ENCODE results near the gene VANGL2.

VANGL2 gene

DNA sequence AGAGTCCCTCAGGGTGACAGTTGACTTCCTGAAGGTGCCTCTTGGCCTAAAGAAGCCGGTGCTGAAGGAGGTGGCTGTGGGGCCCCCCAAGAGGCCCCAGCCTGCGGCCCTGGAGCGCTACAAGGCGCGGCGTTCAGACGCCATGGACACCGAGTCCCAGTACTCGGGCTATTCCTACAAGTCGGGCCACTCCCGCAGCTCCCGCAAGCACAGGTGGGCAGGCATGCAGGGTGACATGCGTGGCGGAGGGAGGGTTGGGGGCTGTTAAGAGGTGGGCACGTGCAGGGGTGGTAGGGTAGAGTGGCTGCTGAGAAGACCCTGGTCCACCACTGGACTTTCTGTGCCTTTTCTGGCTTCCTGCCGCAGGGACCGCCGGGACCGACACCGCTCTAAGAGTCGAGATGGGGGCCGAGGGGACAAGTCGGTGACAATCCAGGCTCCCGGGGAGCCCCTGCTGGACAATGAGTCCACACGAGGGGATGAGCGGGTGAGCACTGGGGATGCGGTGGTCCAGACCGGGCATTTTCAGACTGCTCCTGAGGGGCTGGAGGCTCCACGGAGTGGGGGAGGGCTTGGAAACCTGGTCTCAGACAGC is 15.4 kb downstream of the VANGL2 start:
- Mint-ChIP-seq H3K36me3 (ENCODE audit: insufficient read depth) (peaks cover 2% of the 10 kb centered on the region), H3K27ac (no peak overlapping the region), H3K9me3 (no peaks in the 10 kb centered on the region), H3K27me3 (peaks cover 13 to 17% of the 10 kb centered on the region in 2 donors), H3K4me3 (no peak overlapping the region), H3K4me1 (ENCODE audit: low read depth in 2 of 2) (peaks cover 0 to under 1% of the 10 kb centered on the region in 2 donors)
- DNase-seq (no peak), ATAC-seq (replicated peaks) (no peak)

DNA sequence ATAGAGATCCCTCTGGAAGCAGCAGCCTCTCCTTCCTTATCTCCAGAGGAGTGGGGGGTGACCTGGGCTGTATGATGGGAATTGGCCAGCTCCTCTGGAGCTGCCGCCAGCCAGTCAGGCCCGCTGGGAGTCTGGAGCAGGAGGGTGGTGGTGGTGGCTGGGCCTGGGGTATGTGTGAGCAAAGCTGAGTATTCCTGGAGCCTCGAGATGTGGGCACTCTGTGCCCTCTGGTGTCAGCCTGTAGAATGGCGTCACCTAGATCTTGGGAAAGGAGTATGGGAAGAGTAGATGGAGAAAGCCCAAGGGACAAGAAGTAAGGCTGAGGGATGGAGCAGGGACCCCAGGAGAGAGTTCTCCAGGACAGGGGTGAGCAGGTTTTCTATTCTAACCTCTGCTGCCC is 16.0 kb downstream of the VANGL2 start:
- no peak overlapping the region for H3K4me3 Mint-ChIP-seq
- no peak for DNase-seq
- peaks cover 13 to 17% of the 10 kb centered on the region in 2 donors for H3K27me3 Mint-ChIP-seq
- peaks cover 2% of the 10 kb centered on the region for H3K36me3 Mint-ChIP-seq (ENCODE audit: insufficient read depth)
- no peaks in the 10 kb centered on the region for H3K9me3 Mint-ChIP-seq
- no peak for ATAC-seq (replicated peaks)
- H3K27ac Mint-ChIP-seq = no peak overlapping the region
- peaks cover 0 to 2% of the 10 kb centered on the region in 2 donors for H3K4me1 Mint-ChIP-seq (ENCODE audit: low read depth in 2 of 2)

DNA sequence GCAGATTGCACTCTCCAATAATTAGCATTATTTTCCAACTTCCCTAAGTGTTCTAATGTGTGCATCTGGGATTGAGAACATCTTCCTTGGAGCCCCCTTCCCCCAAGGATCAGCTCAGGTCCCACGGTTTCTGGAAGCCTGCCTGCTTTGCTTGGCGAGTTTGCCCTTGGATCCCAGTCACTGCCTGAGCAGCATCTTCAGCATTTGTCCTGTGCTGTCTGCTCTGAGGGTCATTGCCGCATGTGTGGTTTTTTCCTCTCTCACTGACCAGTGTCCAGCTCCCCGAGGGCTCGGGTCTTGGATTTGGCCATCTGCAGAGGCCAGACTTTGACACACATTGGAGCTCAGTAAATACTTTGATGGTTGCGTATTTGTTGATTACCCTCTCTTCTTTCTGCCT is 18.1 kb downstream of the VANGL2 start:
- Mint-ChIP-seq H3K9me3 (no peaks in the 10 kb centered on the region), H3K36me3 (ENCODE audit: insufficient read depth) (peaks cover 2% of the 10 kb centered on the region), H3K27ac (no peak overlapping the region), H3K4me1 (ENCODE audit: low read depth in 2 of 2) (peaks cover 0 to 2% of the 10 kb centered on the region in 2 donors), H3K4me3 (no peak overlapping the region), H3K27me3 (peaks cover 13 to 17% of the 10 kb centered on the region in 2 donors)
- no peak for DNase-seq
- ATAC-seq (replicated peaks) = no peak

DNA sequence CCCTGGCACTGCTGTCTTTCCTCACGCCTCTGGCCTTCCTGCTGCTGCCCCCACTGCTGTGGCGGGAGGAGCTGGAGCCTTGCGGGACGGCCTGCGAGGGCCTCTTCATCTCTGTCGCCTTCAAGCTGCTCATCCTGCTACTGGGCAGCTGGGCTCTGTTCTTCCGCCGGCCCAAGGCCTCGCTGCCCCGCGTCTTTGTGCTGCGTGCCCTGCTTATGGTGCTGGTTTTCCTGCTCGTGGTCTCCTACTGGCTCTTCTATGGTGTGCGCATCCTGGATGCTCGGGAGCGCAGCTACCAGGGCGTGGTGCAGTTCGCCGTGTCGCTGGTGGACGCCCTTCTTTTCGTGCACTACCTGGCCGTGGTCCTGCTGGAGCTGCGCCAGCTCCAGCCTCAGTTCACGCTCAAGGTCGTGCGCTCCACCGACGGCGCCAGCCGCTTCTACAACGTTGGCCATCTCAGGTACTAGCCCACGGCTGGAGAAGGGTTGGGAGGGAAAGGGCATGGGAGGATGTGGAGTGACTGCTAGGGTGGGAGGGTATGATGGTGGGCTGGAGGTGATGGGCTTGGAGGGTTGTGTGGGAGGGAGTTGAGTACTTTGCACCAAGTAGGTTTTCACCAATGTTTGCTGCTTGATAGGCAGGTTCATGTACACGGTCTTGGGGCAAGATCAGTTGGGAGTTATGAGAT is 18.9 kb downstream of the VANGL2 start:
- H3K27me3 Mint-ChIP-seq = peaks cover 13 to 17% of the 10 kb centered on the region in 2 donors
- no peak for ATAC-seq (replicated peaks)
- H3K36me3 Mint-ChIP-seq (ENCODE audit: insufficient read depth) = peaks cover 2% of the 10 kb centered on the region
- H3K4me3 Mint-ChIP-seq = no peak overlapping the region
- peak overlapping the region in 1 of 2 donors; percentile 24 for H3K27ac Mint-ChIP-seq
- H3K4me1 Mint-ChIP-seq (ENCODE audit: low read depth in 2 of 2) = peaks cover 0 to 2% of the 10 kb centered on the region in 2 donors
- H3K9me3 Mint-ChIP-seq = no peaks in the 10 kb centered on the region
- no peak for DNase-seq

DNA sequence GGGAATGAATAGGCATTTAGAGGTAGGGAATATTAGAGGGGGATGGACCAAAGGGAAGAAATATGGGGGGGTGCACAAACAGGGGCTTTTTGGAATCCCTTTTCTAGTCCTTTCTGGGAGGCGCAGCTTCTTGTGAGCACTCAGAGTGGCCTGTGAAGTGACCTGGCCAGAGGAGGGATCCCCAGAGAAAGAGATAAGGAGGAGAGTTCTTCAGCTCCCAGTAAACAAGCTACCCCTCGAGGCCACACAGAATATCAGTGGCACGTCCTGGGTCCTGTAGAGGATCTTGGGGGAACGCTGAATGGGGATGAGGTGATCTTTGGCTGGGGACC is 19.4 kb downstream of the VANGL2 start:
- Mint-ChIP-seq H3K9me3 (no peaks in the 10 kb centered on the region), H3K36me3 (ENCODE audit: insufficient read depth) (peaks cover 2% of the 10 kb centered on the region), H3K4me1 (ENCODE audit: low read depth in 2 of 2) (peaks cover 0 to 2% of the 10 kb centered on the region in 2 donors), H3K27ac (peak overlapping the region in 1 of 2 donors; percentile 24), H3K27me3 (peaks cover 13 to 17% of the 10 kb centered on the region in 2 donors), H3K4me3 (no peak overlapping the region)
- no peak for DNase-seq
- no peak for ATAC-seq (replicated peaks)

DNA sequence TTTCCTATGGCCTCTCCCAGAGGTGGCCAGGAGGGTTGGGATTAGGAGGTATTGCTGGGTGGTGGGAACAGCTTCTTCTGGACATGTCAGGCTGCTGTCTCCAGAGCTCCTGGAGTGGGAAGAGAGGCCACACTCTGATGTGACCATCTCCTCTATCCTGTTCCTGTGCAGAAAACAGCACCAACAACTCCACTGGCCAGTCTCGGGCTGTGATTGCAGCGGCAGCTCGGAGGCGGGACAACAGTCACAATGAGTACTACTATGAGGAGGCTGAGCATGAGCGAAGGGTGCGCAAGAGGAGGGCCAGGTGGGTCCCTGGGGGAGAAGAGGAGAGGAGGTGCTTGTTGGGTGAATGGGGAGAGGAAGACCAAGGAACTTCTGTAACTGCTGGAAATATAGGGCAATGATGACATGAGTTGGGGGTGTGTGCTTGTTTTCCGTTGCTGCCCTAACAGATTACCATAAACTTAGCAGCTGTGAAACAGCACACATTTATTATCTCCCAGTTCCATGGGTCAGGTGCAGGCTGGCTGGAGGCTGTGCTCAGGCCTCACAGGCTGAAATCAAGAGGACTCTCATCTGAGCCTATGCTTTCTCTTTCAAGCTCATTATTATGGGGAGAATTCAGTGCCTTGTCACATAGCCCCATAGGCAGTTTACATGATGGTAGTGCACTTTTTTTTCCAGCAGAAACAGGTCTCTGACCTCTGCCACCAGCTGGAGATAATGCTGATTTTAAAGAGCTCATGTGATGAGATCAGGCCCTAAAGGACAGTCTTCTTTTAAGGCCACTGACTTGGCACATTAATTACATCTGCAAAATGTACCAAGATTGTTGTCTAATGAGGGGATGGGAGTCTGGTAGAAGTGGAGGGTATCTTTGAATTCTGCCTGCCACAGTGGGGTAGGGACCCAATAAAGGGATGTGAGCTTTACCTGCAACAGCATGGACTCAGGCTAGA is 20.8 kb downstream of the VANGL2 start:
- Mint-ChIP-seq H3K36me3 (ENCODE audit: insufficient read depth) (peaks cover 2% of the 10 kb centered on the region), H3K27ac (peak overlapping the region in 1 of 2 donors; percentile 21), H3K27me3 (peaks cover 13 to 17% of the 10 kb centered on the region in 2 donors), H3K9me3 (no peaks in the 10 kb centered on the region), H3K4me3 (no peak overlapping the region), H3K4me1 (ENCODE audit: low read depth in 2 of 2) (peaks cover 0 to 8% of the 10 kb centered on the region in 2 donors)
- no peak for DNase-seq
- no peak for ATAC-seq (replicated peaks)

DNA sequence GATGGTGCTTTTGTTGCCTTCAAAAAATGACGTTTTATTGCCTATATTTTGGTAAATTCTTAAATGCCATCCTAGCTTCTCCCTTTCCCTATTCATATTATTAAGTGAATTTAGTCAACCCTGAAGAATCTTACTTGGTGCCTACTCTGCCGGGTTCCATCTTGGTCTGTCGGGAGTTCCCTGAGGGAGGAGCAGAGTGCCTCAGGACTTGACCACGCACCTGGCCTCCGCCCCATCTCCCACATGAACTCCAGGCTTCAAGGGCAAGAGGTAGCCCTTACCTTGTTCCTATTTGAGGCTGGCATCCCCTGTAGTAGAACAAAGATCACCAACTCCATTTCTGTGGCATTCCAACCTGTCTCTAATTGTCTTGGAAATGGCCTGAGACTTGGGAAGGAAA is 21.5 kb downstream of the VANGL2 start:
- H3K4me3 Mint-ChIP-seq = no peak overlapping the region
- H3K27ac Mint-ChIP-seq = no peak overlapping the region
- peaks cover 13 to 17% of the 10 kb centered on the region in 2 donors for H3K27me3 Mint-ChIP-seq
- peaks cover 0 to 8% of the 10 kb centered on the region in 2 donors for H3K4me1 Mint-ChIP-seq (ENCODE audit: low read depth in 2 of 2)
- no peak for ATAC-seq (replicated peaks)
- peaks cover 2% of the 10 kb centered on the region for H3K36me3 Mint-ChIP-seq (ENCODE audit: insufficient read depth)
- no peak for DNase-seq
- H3K9me3 Mint-ChIP-seq = no peaks in the 10 kb centered on the region

DNA sequence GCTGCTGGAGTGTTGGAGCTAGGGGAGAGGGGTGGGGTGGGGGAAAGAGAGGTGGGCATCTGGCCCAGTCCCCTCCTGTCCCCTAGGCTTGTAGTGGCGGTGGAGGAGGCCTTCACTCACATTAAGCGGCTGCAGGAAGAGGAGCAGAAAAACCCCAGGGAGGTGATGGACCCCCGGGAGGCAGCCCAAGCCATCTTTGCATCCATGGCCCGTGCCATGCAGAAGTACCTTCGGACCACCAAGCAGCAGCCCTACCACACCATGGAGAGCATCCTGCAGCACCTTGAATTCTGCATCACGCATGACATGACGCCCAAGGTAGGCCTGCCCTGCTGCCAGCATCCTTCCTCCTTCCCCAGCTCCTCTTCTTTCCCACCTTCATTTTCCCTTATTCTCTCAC is 23.6 kb downstream of the VANGL2 start:
- Mint-ChIP-seq H3K4me1 (ENCODE audit: low read depth in 2 of 2) (peaks cover 14 to 20% of the 10 kb centered on the region in 2 donors), H3K4me3 (no peak overlapping the region), H3K27me3 (peaks cover 9 to 10% of the 10 kb centered on the region in 2 donors), H3K27ac (no peak overlapping the region), H3K36me3 (ENCODE audit: insufficient read depth) (peaks cover 2% of the 10 kb centered on the region), H3K9me3 (no peaks in the 10 kb centered on the region)
- ATAC-seq (replicated peaks) (no peak), DNase-seq (no peak)

DNA sequence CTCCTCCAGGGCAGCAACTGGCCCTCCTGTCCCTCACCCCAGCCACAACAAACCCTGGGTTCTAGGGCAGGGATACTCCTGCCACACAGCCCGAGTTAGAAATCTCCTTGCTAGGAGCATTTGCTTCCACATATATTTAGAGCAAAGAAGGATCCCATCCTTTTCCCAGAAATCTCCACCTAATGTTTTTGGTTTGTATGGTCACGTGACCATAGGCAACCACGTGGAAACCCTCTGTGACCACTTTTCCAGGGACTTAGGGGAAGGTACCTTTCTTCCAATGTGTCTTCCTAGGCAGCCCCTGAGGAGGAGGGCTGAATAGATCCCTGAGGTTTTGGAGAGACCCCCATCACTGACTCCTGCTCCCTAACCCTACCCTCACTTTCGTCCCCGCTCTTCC is 25.5 kb downstream of the VANGL2 start:
- Mint-ChIP-seq H3K36me3 (ENCODE audit: insufficient read depth) (no peaks in the 10 kb centered on the region), H3K9me3 (no peaks in the 10 kb centered on the region), H3K4me1 (ENCODE audit: low read depth in 2 of 2) (peaks cover 32 to 36% of the 10 kb centered on the region in 2 donors), H3K27me3 (no peaks in the 10 kb centered on the region), H3K27ac (peak overlapping the region in 1 of 2 donors; percentile 97), H3K4me3 (no peak overlapping the region)
- ATAC-seq (replicated peaks) = no peak
- DNase-seq = no peak

DNA sequence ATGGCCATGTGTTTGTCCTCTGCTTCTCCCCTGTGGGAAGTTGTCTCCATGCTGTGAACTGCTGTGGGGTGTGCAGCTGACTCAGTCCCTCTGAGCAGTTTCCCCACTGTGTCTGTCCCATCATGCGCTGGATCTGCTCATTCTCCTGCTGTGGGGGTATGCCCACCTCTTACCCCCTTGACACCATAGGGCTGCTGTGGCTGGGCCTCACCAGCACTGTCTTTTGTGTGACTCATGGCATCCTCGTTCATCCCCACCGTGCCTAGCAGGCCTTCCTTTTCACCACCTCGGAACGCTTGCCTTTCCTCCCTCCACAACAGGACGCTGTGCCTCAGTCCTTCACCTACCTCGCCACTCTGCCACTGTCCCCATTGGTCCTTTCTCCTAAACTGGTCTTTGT is 27.3 kb downstream of the VANGL2 start:
- Mint-ChIP-seq H3K27me3 (no peaks in the 10 kb centered on the region), H3K9me3 (no peaks in the 10 kb centered on the region), H3K4me1 (ENCODE audit: low read depth in 2 of 2) (peaks cover 48 to 49% of the 10 kb centered on the region in 2 donors), H3K36me3 (ENCODE audit: insufficient read depth) (peaks cover 3% of the 10 kb centered on the region), H3K4me3 (no peak overlapping the region), H3K27ac (peak overlapping the region; percentile 87 to 97)
- ATAC-seq (replicated peaks) (no peak), DNase-seq (no peak)

DNA sequence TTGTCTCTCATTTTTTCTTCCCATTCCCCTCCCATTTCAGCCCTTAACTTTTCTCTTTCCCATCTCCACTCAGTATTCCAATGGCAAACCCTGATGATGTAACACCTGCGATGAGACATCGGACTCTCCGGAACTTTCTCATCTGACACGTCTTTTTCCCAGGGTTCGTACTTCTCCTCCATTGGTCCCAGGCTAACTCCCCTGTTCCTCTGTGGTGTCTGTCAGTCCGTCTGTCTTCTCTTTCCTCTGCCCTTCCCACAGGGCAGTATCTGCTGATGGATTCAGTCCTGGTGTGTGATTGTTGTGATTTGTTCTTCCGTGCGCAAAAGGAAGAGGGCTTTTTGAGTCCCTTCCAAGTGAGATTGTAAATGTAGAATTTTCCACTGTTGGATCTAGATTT is 27.7 kb downstream of the VANGL2 start:
- Mint-ChIP-seq H3K27me3 (no peaks in the 10 kb centered on the region), H3K4me3 (peak overlapping the region in 1 of 2 donors; percentile 71), H3K9me3 (no peaks in the 10 kb centered on the region), H3K36me3 (ENCODE audit: insufficient read depth) (peaks cover 3% of the 10 kb centered on the region), H3K27ac (peak overlapping the region; percentile 87 to 97), H3K4me1 (ENCODE audit: low read depth in 2 of 2) (peaks cover 53% of the 10 kb centered on the region in 2 donors)
- ATAC-seq (replicated peaks) (no peak), DNase-seq (no peak)

DNA sequence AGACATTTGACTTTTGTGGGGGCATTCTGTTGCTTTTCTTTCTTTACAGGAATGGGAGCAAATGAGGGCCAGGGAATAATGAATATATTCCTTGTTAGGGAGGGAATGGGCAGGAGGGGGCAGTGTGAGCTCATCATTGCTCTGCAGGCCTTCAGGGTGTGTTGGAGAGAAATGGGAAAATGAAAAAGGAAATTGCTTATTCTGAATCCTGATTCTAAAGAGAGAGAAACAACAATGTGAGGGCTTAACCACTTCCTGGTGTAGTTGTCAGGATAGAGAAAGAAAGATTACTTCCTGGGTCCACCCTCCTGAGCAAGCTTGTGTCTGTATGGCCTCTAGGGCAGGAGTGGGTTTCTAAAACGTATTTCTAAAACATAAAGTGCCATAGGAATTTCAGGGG is 28.3 kb downstream of the VANGL2 start:
- H3K9me3 Mint-ChIP-seq = no peaks in the 10 kb centered on the region
- H3K4me1 Mint-ChIP-seq (ENCODE audit: low read depth in 2 of 2) = peaks cover 57 to 58% of the 10 kb centered on the region in 2 donors
- peak overlapping the region; percentile 58 to 71 for H3K4me3 Mint-ChIP-seq
- ATAC-seq (replicated peaks) = peak; percentile 41
- no peaks in the 10 kb centered on the region for H3K27me3 Mint-ChIP-seq
- DNase-seq = peak in 1 of 3 experiments; percentile 15
- peak overlapping the region; percentile 87 to 97 for H3K27ac Mint-ChIP-seq
- H3K36me3 Mint-ChIP-seq (ENCODE audit: insufficient read depth) = peaks cover 3% of the 10 kb centered on the region

DNA sequence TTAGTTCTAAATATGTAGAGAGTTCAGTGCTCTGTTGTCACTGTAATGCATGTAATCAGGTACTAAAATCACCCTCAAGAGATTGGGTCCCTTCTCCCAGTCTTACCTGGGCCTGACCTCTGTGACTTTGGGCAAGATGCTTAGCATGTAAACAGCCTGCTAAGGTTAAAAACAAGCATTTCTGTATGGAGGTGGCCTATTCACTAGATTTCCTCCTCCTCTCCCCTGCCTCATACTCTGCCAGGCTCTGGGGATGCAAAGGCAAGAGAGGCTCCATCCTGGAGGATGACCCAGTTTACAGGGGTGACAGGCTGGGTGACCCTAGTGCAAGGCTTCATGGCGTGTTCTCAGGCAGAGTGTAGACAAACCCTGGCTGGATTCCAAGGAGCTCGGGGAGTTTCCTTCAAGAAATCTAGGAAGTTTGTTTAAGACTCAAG is 28.8 kb downstream of the VANGL2 start:
- ATAC-seq (replicated peaks) (peak; percentile 28), DNase-seq (no peak)
- Mint-ChIP-seq H3K4me3 (peak overlapping the region; percentile 58 to 71), H3K9me3 (no peaks in the 10 kb centered on the region), H3K4me1 (ENCODE audit: low read depth in 2 of 2) (peaks cover 58 to 59% of the 10 kb centered on the region in 2 donors), H3K27ac (peak overlapping the region; percentile 87 to 97), H3K27me3 (no peaks in the 10 kb centered on the region), H3K36me3 (ENCODE audit: insufficient read depth) (peaks cover 3% of the 10 kb centered on the region)

Data from effector memory CD8-positive, alpha-beta T cell (primary cell).